Measurements from ENCODE around the gene ADAMTS2. TPM values are rescaled to one million over a fixed set of nuclear protein-coding genes. Genes with fewer than 3 reads are reported as not detected.

Gene ADAMTS2
- total RNA-seq, 1 experiment from 2014 or later, result not detected

DNA sequence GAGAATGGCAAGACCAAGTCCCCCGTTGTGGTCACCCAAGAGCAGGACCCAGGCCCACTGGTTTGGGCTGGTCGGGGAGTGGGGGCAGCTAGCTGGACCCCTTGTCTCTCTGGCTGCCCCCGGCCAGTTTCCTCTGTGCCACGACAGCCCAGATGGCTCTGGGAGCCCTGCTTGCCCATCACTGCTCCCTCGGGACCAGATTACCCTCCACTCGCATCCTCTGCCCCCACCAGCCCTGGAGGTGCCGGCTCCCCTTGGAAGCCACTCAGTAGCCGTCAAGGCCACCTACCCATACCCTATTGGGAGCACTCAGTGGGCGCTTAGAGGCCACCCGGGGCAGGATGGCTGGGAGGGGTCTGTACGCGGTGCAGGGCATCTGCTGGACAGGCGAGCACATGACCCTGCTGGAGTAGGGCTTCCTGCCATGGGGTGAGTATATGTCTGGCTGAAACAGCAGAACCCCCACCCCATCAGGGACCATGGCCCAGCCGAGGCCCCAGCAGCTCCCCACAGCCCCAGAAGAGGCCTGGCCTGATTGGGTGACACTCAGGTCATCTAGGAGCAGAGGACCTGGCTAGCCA, 215.1 kb downstream of the ADAMTS2 start:
- H3K4me1 Mint-ChIP-seq (ENCODE audit: low read depth, unreplicated experiment), result no peaks in the 10 kb centered on the region
- BruUV-seq (replicated peaks), result no TSS peak
- H3K4me3 Mint-ChIP-seq (ENCODE audit: low read depth, unreplicated experiment), result no peak overlapping the region
- H3K36me3 Mint-ChIP-seq (ENCODE audit: insufficient read depth, unreplicated experiment), result peaks cover 5% of the 10 kb centered on the region
- no peaks in the 10 kb centered on the region for H3K27me3 Mint-ChIP-seq (ENCODE audit: unreplicated experiment)
- CTCF ChIA-PET, result no interaction called here
- H3K9me3 Mint-ChIP-seq (ENCODE audit: low read depth, unreplicated experiment), result peaks cover 10% of the 10 kb centered on the region
- intact Hi-C loops (cut with micrococcal nuclease; ENCODE audit: unreplicated experiment), result no loop called here
- TF ChIP-seq, protein P1, sequence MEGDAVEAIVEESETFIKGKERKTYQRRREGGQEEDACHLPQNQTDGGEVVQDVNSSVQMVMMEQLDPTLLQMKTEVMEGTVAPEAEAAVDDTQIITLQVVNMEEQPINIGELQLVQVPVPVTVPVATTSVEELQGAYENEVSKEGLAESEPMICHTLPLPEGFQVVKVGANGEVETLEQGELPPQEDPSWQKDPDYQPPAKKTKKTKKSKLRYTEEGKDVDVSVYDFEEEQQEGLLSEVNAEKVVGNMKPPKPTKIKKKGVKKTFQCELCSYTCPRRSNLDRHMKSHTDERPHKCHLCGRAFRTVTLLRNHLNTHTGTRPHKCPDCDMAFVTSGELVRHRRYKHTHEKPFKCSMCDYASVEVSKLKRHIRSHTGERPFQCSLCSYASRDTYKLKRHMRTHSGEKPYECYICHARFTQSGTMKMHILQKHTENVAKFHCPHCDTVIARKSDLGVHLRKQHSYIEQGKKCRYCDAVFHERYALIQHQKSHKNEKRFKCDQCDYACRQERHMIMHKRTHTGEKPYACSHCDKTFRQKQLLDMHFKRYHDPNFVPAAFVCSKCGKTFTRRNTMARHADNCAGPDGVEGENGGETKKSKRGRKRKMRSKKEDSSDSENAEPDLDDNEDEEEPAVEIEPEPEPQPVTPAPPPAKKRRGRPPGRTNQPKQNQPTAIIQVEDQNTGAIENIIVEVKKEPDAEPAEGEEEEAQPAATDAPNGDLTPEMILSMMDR (IDR thresholded peaks at IDR 0.05; ENCODE audit: unreplicated experiment), result no peak
- H3K27ac Mint-ChIP-seq (ENCODE audit: unreplicated experiment), result no peak overlapping the region
- no peak for DNase-seq

DNA sequence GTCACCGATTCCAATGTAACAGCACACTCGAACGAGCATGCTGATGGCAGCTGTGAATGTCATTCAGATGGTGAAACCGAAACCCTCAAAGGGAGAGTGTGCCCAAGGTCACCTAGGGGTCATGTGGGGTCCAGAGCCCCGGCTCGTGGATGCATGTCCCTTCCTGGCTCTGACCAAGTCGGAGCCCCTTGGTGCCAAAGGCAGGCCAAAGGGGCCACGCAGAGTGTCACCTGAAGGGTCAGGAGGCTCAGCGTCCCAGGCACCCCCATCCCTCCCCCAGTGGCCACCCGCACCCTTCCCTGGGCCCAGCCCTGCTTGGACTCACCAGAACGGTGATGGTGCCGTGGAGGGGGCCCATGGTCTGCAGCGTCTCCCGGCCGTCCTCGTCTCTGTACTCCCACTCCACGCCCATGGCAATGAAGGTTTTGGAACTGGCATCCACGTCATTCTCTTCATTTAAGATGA, 215.6 kb downstream of the ADAMTS2 start:
- DNase-seq, result no peak
- CTCF ChIA-PET, result interaction anchor here (0.6 kb wide), 1 partner anchor 33 kb away, joined by 5 read pairs; no protein-coding TSS in a partner anchor

DNA sequence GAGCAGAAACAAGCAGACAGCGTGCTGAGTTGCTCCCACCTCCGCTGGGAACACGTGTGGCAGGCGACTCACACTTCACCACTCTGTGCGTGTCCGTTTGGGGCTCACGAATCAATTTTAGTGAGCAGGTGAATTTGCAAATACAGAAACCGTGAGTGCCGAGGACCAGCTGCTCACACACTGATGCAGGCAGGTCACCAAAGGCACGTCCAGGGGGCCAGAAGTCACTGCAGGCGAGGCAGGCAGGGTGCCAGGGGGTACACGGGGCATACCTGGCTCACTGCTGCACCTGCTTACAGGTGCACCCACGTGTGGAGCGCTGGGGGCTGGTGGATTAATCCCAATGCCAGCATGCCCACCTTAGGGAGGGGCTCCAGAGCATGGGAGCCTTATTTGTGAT, 216.3 kb downstream of the ADAMTS2 start:
- CTCF ChIA-PET, result interaction anchor here (0.6 kb wide), 1 partner anchor 34 kb away, joined by 5 read pairs; no protein-coding TSS in a partner anchor
- no TSS peak for BruUV-seq (replicated peaks)
- no peak for DNase-seq

More for the DNA sequence above, 215.6 kb downstream of the ADAMTS2 start:
- peaks cover 5% of the 10 kb centered on the region for H3K36me3 Mint-ChIP-seq (ENCODE audit: insufficient read depth, unreplicated experiment)
- no peak overlapping the region for H3K27ac Mint-ChIP-seq (ENCODE audit: unreplicated experiment)
- intact Hi-C loops (cut with micrococcal nuclease; ENCODE audit: unreplicated experiment), result no loop called here
- no TSS peak for BruUV-seq (replicated peaks)
- H3K9me3 Mint-ChIP-seq (ENCODE audit: low read depth, unreplicated experiment), result peaks cover 10% of the 10 kb centered on the region
- H3K4me3 Mint-ChIP-seq (ENCODE audit: low read depth, unreplicated experiment), result no peak overlapping the region
- no peaks in the 10 kb centered on the region for H3K4me1 Mint-ChIP-seq (ENCODE audit: low read depth, unreplicated experiment)
- TF ChIP-seq, protein P1 (IDR thresholded peaks at IDR 0.05; ENCODE audit: unreplicated experiment), result no peak
- no peaks in the 10 kb centered on the region for H3K27me3 Mint-ChIP-seq (ENCODE audit: unreplicated experiment)

DNA sequence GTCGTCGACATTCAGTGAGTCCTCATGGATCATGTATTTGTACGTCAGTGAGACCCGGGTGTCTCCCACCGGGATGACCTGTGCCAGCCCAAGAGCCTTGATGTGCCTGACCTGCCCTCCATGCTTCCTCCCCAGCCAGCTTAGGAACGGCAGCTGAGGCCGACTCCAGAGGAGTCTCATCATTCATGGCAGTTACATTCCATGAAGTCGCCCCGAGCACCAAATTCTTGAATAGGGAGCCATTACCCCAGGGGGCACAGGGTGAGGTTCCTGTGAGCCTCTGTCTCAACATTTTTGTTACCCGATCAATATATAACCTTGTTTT, 217.3 kb downstream of the ADAMTS2 start:
- intact Hi-C loops (cut with micrococcal nuclease; ENCODE audit: unreplicated experiment), result no loop called here
- CTCF ChIA-PET, result interaction anchor here (0.7 kb wide), 1 partner anchor 12 kb away, joined by 3 read pairs; no protein-coding TSS in a partner anchor
- peaks cover 6% of the 10 kb centered on the region for H3K9me3 Mint-ChIP-seq (ENCODE audit: low read depth, unreplicated experiment)
- peaks cover 5% of the 10 kb centered on the region for H3K36me3 Mint-ChIP-seq (ENCODE audit: insufficient read depth, unreplicated experiment)
- no TSS peak for BruUV-seq (replicated peaks)
- no peak overlapping the region for H3K4me3 Mint-ChIP-seq (ENCODE audit: low read depth, unreplicated experiment)
- H3K4me1 Mint-ChIP-seq (ENCODE audit: low read depth, unreplicated experiment), result no peaks in the 10 kb centered on the region
- DNase-seq, result no peak
- TF ChIP-seq, protein P1 (IDR thresholded peaks at IDR 0.05; ENCODE audit: unreplicated experiment), result no peak
- H3K27me3 Mint-ChIP-seq (ENCODE audit: unreplicated experiment), result no peaks in the 10 kb centered on the region
- H3K27ac Mint-ChIP-seq (ENCODE audit: unreplicated experiment), result no peak overlapping the region

More for the DNA sequence above, 216.3 kb downstream of the ADAMTS2 start:
- Mint-ChIP-seq H3K27me3 (ENCODE audit: unreplicated experiment) (no peaks in the 10 kb centered on the region), H3K9me3 (ENCODE audit: low read depth, unreplicated experiment) (peaks cover 8% of the 10 kb centered on the region), H3K36me3 (ENCODE audit: insufficient read depth, unreplicated experiment) (peaks cover 5% of the 10 kb centered on the region), H3K27ac (ENCODE audit: unreplicated experiment) (no peak overlapping the region), H3K4me1 (ENCODE audit: low read depth, unreplicated experiment) (no peaks in the 10 kb centered on the region), H3K4me3 (ENCODE audit: low read depth, unreplicated experiment) (no peak overlapping the region)
- intact Hi-C loops (cut with micrococcal nuclease; ENCODE audit: unreplicated experiment), result no loop called here
- TF ChIP-seq, protein P1 (IDR thresholded peaks at IDR 0.05; ENCODE audit: unreplicated experiment), result no peak
